K562 (cell line): Measurements from ENCODE around the gene DHCR7. TPM values are rescaled to one million over a fixed set of nuclear protein-coding genes. Genes with fewer than 3 reads are reported as not detected.

Experiments
- ATAC-seq: fragments of 200-7000 bp; cut with Tn5 transposase; 3 replicates; pipeline ENCODE4 v1.9.1; 2020; ENCODE audit warnings: moderate library complexity
- BruUV-seq: library from RNA; stranded (reverse); fragments of 400-500 nt; replicated peaks from 2 replicates; lab custom pipeline; 2021; lab: Mats Ljungman, UMichigan
- CTCF ChIA-PET: fragments of 300-600 bp; formaldehyde crosslinking; extraction: SDS; loops from one replicate; lab custom pipeline; 2021; ENCODE audit warnings: low intra/inter-chr PET ratio; lab: Yijun Ruan, JAX
- POLR2A ChIA-PET: fragments of 300-600, 350-650 bp; sonication (Branson Sonifier 250); formaldehyde crosslinking; extraction: SDS; loops from one replicate; lab custom pipeline; 2021; ENCODE audit warnings: antibody characterized with exemption, inconsistent platforms; lab: Yijun Ruan, JAX
- DNase-seq, 4 experiments: peaks; one replicate each; pipeline versions ENCODE4 v3.0.0 to v3.0.0-alpha.2; 2011 to 2018; ENCODE audit warnings: low spot score in 3 of 4, mixed read lengths in 3 of 4; ENCODE audit errors: extremely low read depth in 1 of 4
- FAIRE-seq: peaks from 2 replicates; lab custom pipeline; 2011; peaks lifted over from hg19 to GRCh38; lab: Jason Lieb, UNC
- H2AFZ ChIP-seq: 2 replicates; pipeline ENCODE4 v1.6.0; 2011; ENCODE audit warnings: low read depth, low read length, control low read depth, inconsistent platforms
- H3K27ac ChIP-seq: fragments of 200-600 bp; 3 replicates; pipeline ENCODE4 v1.8.0; 2011; ENCODE audit warnings: low read depth, mild to moderate bottlenecking, control low read depth, inconsistent platforms, low read length, moderate library complexity, mixed read lengths; ENCODE audit errors: extremely low read depth
- H3K27me3 ChIP-seq, 2 experiments: fragments of 300-600 bp in 1 of 2; 2 replicates in 1 of 2; 3 replicates in 1 of 2; pipeline versions ENCODE4 v1.6.0 to v1.8.0; 2011; ENCODE audit warnings: inconsistent platforms in 2 of 2, low read length in 2 of 2, mild to moderate bottlenecking in 1 of 2, mixed read lengths in 1 of 2, moderate library complexity in 1 of 2; ENCODE audit not compliant: control insufficient read depth in 2 of 2, insufficient read depth in 2 of 2
- H3K36me3 ChIP-seq: fragments of 300-600 bp; 3 replicates; pipeline ENCODE4 v1.8.0; 2011; ENCODE audit warnings: mild to moderate bottlenecking, low read length, inconsistent platforms; ENCODE audit not compliant: control insufficient read depth, insufficient read depth
- H3K4me1 ChIP-seq, 2 experiments: fragments of 200-600 bp in 1 of 2; replicated peaks in 1 of 2; 2 replicates in 1 of 2; 3 replicates in 1 of 2; pipeline versions ENCODE4 v1.5.1 to v1.8.0; 2011; ENCODE audit warnings: inconsistent platforms in 2 of 2, low read length in 2 of 2, mild to moderate bottlenecking in 1 of 2, mixed read lengths in 1 of 2, moderate library complexity in 1 of 2; ENCODE audit not compliant: control insufficient read depth in 2 of 2, insufficient read depth in 2 of 2
- H3K4me2 ChIP-seq: 2 replicates; pipeline ENCODE4 v1.6.1; 2011; ENCODE audit warnings: low read length, control low read depth, inconsistent platforms, mixed read lengths; ENCODE audit not compliant: insufficient read depth
- H3K4me3 ChIP-seq: fragments of 200-600 bp; sonication (generic), shearing (Covaris generic); 2 replicates; pipeline ENCODE4 v1.5.1; 2016; ENCODE audit warnings: control low read depth, inconsistent platforms
- H3K79me2 ChIP-seq: fragments of 200-600 bp; 3 replicates; pipeline ENCODE4 v1.8.0; 2011; ENCODE audit warnings: low read length, inconsistent platforms; ENCODE audit not compliant: control insufficient read depth, insufficient read depth
- H3K9ac ChIP-seq, 2 experiments: 2 replicates each; pipeline versions ENCODE4 v1.6.0 to v1.6.1; 2011; ENCODE audit warnings: low read depth in 2 of 2, low read length in 2 of 2, control low read depth in 1 of 2, inconsistent platforms in 1 of 2, mild to moderate bottlenecking in 1 of 2, mixed read lengths in 1 of 2; ENCODE audit not compliant: insufficient read depth in 1 of 2
- H3K9me1 ChIP-seq: one replicate; pipeline ENCODE4 v1.6.0; 2011; ENCODE audit warnings: inconsistent platforms, mild to moderate bottlenecking, low read length, moderate library complexity; ENCODE audit not compliant: control insufficient read depth, insufficient read depth
- H3K9me3 ChIP-seq: replicated peaks from 2 replicates; pipeline ENCODE4 v1.5.1; 2011; ENCODE audit warnings: low read depth, low read length, inconsistent platforms; ENCODE audit not compliant: control insufficient read depth, insufficient read depth
- H4K20me1 ChIP-seq: replicated peaks from 2 replicates; pipeline ENCODE4 v1.6.1; 2011; ENCODE audit warnings: low read length, inconsistent platforms, mixed read lengths; ENCODE audit not compliant: control insufficient read depth, insufficient read depth
- HDAC3 ChIP-seq: fragments of 450-650 bp; IDR thresholded peaks from 2 replicates; pipeline ENCODE4 v1.6.1; 2018; ENCODE audit warnings: borderline replicate concordance, mild to moderate bottlenecking, moderate library complexity; ENCODE audit not compliant: partially characterized antibody
- NCOA6 ChIP-seq: fragments of 450-650 bp; IDR thresholded peaks from 2 replicates; pipeline ENCODE4 v1.6.1; 2017; ENCODE audit warnings: mild to moderate bottlenecking
- NFATC3 ChIP-seq: fragments of 450-650 bp; IDR thresholded peaks from 2 replicates; pipeline ENCODE4 v1.6.1; 2017; ENCODE audit warnings: mild to moderate bottlenecking
- NFYB ChIP-seq: IDR thresholded peaks from 2 replicates; pipeline ENCODE4 v1.6.1; 2011; ENCODE audit warnings: mild to moderate bottlenecking, moderate library complexity; ENCODE audit not compliant: insufficient read length; ENCODE audit errors: extremely low read depth
- PTRF ChIP-seq: fragments of 450-650 bp; IDR thresholded peaks from 2 replicates; pipeline ENCODE4 v1.6.1; 2016; ENCODE audit warnings: mild to moderate bottlenecking, missing genetic modification characterization, missing compliant biosample characterization
- WHSC1 ChIP-seq: IDR thresholded peaks from one replicate; pipeline ENCODE4 v1.6.1; 2012; ENCODE audit warnings: low read length, control low read depth, inconsistent platforms
- WGBS: fragments of 100-300 bp; shearing (Covaris generic); methylation state at CpG from one replicate; pipeline ENCODE4 v1.1.6; 2016; ENCODE audit warnings: low coverage, mixed read lengths; ENCODE audit not compliant: insufficient coverage; ENCODE audit errors: missing lambda C conversion rate; 5-methylcytosine and 5-hydroxymethylcytosine counted together
- in situ Hi-C: fragments of 300-500 bp; cut with MboI; formaldehyde crosslinking; loops from 4 replicates; pipeline ENCODE4 v1.15.0; 2018; ENCODE audit warnings: inconsistent platforms, mixed read lengths
- intact Hi-C: fragments of 100-400 bp; cut with micrococcal nuclease; formaldehyde crosslinking; loops from 2 replicates; pipeline ENCODE4 v1.14.2; 2022
- polyA plus RNA-seq, 8 experiments: library from polyadenylated mRNA; depleted of rRNA in 4 of 8; stranded (reverse) in 5 of 8; unstranded in 3 of 8; fragments of >200 nt; fragmentation: Nextera tagmentation in 2 of 8; fragmentation: Illumina TruSeq in 1 of 8; extraction: Ambion mirVana in 2 of 8; extraction: Trizol in 1 of 8; gene quantifications; 2 replicates each; pipeline versions ENCODE4 v1.2.1 to v1.2.3, GENCODE V29; 2011 to 2014; ENCODE audit warnings: inconsistent platforms in 1 of 8, missing spikeins in 1 of 8
- total RNA-seq, 7 experiments: library from RNA; depleted of rRNA in 6 of 7; stranded (reverse); fragments of >200 nt in 6 of 7; fragmentation: Illumina TruSeq in 2 of 7; extraction: Trizol in 2 of 7; gene quantifications; 2 replicates each; pipeline versions ENCODE4 v1.2.1 to v1.2.3, GENCODE V29; 2011 to 2021; ENCODE audit warnings: low replicate concordance in 1 of 7

DHCR7 gene
- total and polyA plus RNA-seq, 9 of the 15 experiments (the other 6 are each of a cell fraction or from before 2014, with no cell fraction given) = 8.4 to 192 (median 82.4) TPM

DNA sequence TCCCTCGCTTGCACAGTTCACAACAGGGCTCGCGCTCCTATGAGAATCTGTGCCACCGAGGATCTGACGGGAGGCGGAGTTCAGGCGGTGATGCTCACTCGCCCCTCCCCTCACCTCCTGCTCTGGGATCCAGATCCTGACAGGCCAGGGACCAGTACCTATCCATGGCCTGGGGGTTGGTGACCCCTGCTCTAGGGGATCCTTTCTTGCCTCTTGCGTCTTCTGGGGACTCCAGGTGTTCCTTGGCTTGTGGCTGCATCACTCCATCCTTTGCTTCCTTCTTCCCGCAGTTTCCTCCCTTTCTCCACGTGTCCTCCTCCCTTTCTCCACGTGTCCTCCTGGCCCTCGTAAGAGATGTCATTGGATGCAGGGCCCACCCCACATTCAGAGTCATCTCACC is 48.2 kb upstream of the DHCR7 start:
- in situ Hi-C loops = no loop called here
- ChIA-PET CTCF (no interaction called here), POLR2A (no interaction called here)
- H3K9me3 ChIP-seq = no peaks in the 10 kb centered on the region
- no peak overlapping the region for H3K27ac ChIP-seq
- H3K4me1 ChIP-seq = peaks cover 0 to 5% of the 10 kb centered on the region in 2 experiments; a peak in 1 of 5 replicates
- no peaks in the 10 kb centered on the region for H3K79me2 ChIP-seq
- H3K9me1 ChIP-seq = no peaks in the 10 kb centered on the region
- WGBS = 94% methylated on average over 12 of the region's 13 CpGs
- TF ChIP-seq NCOA6 (no peak), NFYB (no peak), PTRF (tag) (no peak), WHSC1 (no peak), NFATC3 (no peak), HDAC3 (no peak)
- H3K36me3 ChIP-seq = peaks cover 57% of the 10 kb centered on the region; the same call in 2 of the 3 replicates
- no peaks in the 10 kb centered on the region for H3K27me3 ChIP-seq
- BruUV-seq = no TSS peak
- intact Hi-C loops = no loop called here
- H2AFZ ChIP-seq = no peak overlapping the region
- no peak for DNase-seq
- no peak overlapping the region for H3K4me2 ChIP-seq
- no peak for FAIRE-seq
- H3K4me3 ChIP-seq = no peak overlapping the region
- ATAC-seq = no peak
- H4K20me1 ChIP-seq = no peaks in the 10 kb centered on the region
- no peak overlapping the region for H3K9ac ChIP-seq
